ENCODE data around the gene PC. TPM values are rescaled to one million over a fixed set of nuclear protein-coding genes. Genes with fewer than 3 reads are reported as not detected.

Gene PC
- total RNA-seq, 2 experiments from 2014 or later: 8.8 to 10.1 TPM

DNA sequence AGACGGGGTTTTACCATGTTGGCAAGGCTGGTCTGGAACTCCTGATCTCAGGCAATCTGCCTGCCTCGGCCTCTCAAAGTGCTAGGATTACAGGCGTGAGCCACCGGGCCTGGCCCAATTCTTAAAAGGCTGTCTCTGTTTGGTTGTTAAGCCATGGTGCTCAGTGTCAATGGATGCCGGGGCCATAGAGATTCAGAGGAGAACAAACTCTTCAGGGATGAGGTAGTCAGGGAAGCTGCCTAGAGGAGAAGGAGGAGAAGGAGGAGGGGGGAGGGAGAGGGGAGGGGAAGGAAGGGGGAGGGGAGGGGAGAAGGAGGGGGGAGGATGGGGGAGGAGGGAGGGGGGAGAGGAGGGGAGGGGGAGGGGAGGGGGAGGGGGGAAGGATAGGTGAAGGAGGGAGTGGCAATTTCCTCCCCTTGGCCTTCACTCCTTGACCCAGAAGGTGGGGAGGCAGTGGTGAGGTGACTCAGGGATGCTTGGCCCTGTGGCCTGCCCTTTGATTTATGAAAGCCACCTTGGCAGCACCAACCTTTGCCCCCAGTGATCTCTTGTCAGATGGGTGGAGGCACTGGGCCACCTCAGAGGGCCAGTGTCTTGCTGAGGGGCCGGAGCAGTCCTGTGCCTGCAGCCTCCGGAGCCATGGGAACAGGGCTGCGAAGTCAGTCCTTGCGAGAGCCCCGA is 16.7 kb upstream of the PC start, which contains the start of gene C11orf86:
Gene C11orf86, plus strand, starts transcription at position 581 of the 681 bp plus-strand sequence. Its CDS starts 59 bp downstream, at position 640.
- Mint-ChIP-seq H3K27ac (no peak within 1 kb of the TSS), H3K9me3 (peaks cover 2% of the 10 kb centered on the region), H3K4me3 (no peak within 1 kb of the TSS), H3K36me3 (ENCODE audit: low read depth) (peaks cover 2% of the 10 kb centered on the region), H3K4me1 (peaks cover 7% of the 10 kb centered on the region), H3K27me3 (no peaks in the 10 kb centered on the region)
- DNase-seq: no peak
- ChIA-PET CTCF (interaction anchor here (1.5 kb wide), 1 partner anchor 279 kb away, joined by 3 read pairs; no protein-coding TSS in a partner anchor), POLR2A (interaction anchor here (0.7 kb wide), 1 partner anchor 72 kb away, joined by 3 read pairs; no protein-coding TSS in a partner anchor)

DNA sequence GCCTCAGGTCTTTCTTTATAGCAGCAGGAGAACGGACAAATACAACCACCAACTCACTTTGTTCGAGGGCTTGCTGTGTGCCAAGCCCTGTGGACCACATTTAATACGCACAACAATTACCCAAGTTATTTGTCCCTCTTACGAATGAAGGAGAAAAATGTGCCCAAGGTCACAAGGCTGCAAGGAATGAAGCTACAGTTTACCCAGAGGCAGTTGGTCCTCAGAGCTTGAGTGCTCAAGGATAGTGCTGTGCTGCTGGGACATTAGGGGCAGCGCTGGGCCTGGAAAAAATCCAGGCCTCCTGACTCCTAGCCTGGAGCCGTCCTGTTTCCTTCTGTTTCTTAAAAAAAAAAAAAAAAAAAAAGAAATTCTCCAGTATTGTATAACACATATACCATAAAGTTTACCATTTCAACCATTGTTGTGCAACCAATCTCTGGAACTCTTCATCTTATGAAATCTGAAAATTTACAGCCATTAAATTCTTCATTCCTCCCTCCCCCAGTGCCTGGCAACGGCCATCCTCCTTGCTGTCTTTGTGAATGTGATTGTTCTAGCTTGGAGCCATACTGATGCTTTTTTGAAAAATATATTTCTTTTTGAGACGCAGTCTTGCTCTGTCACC is 15.9 kb upstream of the PC start:
- ChIA-PET POLR2A (interaction anchor here (0.7 kb wide), 1 partner anchor 73 kb away, joined by 3 read pairs; no protein-coding TSS in a partner anchor), CTCF (interaction anchor here (1.5 kb wide), 1 partner anchor 15 kb away, joined by 3 read pairs; no protein-coding TSS in a partner anchor)
- no peak for DNase-seq
- Mint-ChIP-seq H3K9me3 (no peaks in the 10 kb centered on the region), H3K4me1 (peaks cover 7% of the 10 kb centered on the region), H3K27me3 (no peaks in the 10 kb centered on the region), H3K4me3 (no peak overlapping the region), H3K27ac (no peak overlapping the region), H3K36me3 (ENCODE audit: low read depth) (no peaks in the 10 kb centered on the region)

DNA sequence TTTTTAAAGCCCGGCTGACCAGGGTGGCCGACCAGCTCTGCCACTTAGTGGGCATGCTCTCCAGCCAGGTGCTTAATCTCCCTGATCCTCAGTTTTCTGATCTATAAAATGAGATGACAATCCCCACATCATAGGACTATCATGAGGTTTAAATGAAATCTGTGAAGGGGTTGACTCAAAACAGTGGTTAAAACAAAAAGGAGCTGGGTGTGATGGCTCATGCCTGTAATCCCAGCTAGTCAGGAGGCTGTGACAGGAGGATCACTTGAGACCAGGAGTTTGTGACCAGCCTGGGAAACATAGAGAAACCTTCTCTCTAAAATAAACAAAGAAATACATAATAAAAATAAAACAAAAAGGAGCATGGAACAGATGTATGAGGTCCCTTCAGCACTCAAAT is 13.3 kb upstream of the PC start:
- Mint-ChIP-seq H3K4me1 (peaks cover 15% of the 10 kb centered on the region), H3K27me3 (no peaks in the 10 kb centered on the region), H3K36me3 (ENCODE audit: low read depth) (no peaks in the 10 kb centered on the region), H3K9me3 (no peaks in the 10 kb centered on the region), H3K27ac (no peak overlapping the region), H3K4me3 (no peak overlapping the region)
- DNase-seq: no peak
- POLR2A ChIA-PET: no interaction called here
- CTCF ChIA-PET: interaction anchor here (0.6 to 1.0 kb wide), 3 partner anchors 13 to 1973 kb away, joined by 3 to 5 read pairs (median 3); partner anchors contain the start of gene PC

DNA sequence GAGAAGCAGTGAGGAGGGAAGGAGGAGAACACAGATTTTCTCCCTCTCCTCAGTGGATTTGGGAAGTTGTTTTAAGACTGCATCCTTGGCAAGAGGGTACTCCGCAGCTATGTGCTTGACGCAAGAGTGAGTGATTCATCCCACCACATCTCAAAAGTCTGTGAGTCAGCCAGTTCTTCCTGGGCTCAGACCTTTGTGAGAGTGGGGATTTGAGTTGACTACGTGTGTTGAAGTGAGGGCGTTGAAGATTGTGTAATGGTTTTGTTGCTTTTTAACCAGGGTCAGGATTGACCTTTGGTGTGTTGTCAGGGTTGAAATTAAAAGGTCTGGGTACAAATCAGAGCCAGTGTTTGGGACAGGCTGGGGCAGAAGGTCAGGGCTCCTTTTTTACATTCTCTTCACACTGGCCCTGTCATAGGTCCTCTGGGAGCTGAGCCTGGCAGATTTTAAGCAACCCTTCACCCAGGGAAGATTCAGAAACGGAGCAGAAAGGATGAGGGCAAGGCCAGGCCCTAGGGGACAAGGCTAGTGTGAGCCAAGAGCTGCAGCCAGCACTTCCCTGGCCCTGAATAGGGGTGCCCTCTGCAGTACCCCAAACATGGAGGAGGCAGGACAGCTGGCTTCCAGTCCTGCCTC is 12.7 kb upstream of the PC start:
- CTCF ChIA-PET: interaction anchor here (1.0 to 1.2 kb wide), 2 partner anchors 12 kb away, joined by 4 to 5 read pairs; partner anchors contain the start of gene PC
- POLR2A ChIA-PET: no interaction called here
- no peak for DNase-seq
- no peaks in the 10 kb centered on the region for H3K36me3 Mint-ChIP-seq (ENCODE audit: low read depth)
- H3K27me3 Mint-ChIP-seq: peaks cover 2% of the 10 kb centered on the region
- H3K4me1 Mint-ChIP-seq: peaks cover 15% of the 10 kb centered on the region
- no peak overlapping the region for H3K4me3 Mint-ChIP-seq
- H3K27ac Mint-ChIP-seq: peak overlapping the region; percentile 38
- no peaks in the 10 kb centered on the region for H3K9me3 Mint-ChIP-seq

DNA sequence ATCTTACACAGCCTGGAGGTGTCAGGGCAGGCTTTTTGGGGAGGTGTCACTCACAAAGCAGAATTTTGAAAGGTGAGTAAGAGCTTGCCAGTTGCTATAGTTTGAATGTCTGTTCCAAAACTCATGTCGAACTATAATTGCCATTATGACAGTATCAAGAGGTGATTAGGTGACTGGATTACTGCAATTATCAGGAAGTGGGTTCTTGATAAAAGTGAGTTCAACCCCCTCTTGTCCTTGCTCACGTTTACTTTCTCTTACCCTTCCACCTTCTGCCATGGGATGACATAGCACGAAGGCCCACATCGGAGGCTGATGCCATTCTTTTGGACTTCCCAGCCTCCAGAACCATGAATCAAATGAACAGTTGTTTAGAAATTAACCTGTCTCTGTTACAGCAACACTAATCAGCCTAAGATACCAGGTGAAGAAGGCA is 12.2 kb upstream of the PC start:
- H3K4me3 Mint-ChIP-seq: no peak overlapping the region
- H3K4me1 Mint-ChIP-seq: peaks cover 15% of the 10 kb centered on the region
- POLR2A ChIA-PET: no interaction called here
- H3K36me3 Mint-ChIP-seq (ENCODE audit: low read depth): no peaks in the 10 kb centered on the region
- H3K27ac Mint-ChIP-seq: peak overlapping the region; percentile 38
- H3K27me3 Mint-ChIP-seq: peaks cover 3% of the 10 kb centered on the region
- CTCF ChIA-PET: interaction anchor here (1.2 kb wide), 1 partner anchor 11 kb away, joined by 4 read pairs; no protein-coding TSS in a partner anchor
- no peak for DNase-seq
- no peaks in the 10 kb centered on the region for H3K9me3 Mint-ChIP-seq

DNA sequence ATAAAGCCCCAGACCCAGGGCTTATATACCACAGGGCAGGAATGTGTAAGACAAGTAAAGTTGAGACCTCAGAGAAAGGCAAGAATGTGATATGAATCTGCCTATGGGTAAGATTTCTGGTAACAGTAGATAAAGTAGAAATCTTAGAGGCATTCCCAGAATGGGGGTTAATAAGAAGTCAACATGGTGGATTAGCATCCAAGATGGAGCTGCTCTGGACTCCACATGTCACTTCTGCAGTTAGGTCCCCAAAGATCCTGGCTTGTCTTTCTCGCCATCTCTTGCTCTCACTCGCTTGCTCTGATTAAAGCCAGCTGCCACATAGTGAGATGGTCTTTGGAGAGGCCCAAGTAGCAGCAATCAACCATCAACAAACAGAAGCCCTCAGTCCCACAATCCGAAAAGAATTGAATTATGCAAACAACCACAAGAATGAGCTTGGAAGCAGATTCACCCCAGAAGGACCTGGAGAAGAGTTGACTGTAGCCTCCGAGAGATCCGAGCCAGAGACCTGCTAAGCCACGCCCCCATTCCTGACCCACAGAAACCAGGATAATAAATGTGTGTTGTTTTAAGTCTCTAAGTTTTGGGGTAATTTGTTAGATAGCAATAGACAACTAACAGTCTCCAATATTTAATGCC is 11.5 kb upstream of the PC start:
- H3K9me3 Mint-ChIP-seq: no peaks in the 10 kb centered on the region
- H3K4me1 Mint-ChIP-seq: peaks cover 15% of the 10 kb centered on the region
- ChIA-PET POLR2A (no interaction called here), CTCF (interaction anchor here (1.2 to 1.6 kb wide), 2 partner anchors 10 to 13 kb away, joined by 4 read pairs; no protein-coding TSS in a partner anchor)
- H3K27me3 Mint-ChIP-seq: peaks cover 3% of the 10 kb centered on the region
- no peaks in the 10 kb centered on the region for H3K36me3 Mint-ChIP-seq (ENCODE audit: low read depth)
- no peak for DNase-seq
- H3K27ac Mint-ChIP-seq: no peak overlapping the region
- no peak overlapping the region for H3K4me3 Mint-ChIP-seq

DNA sequence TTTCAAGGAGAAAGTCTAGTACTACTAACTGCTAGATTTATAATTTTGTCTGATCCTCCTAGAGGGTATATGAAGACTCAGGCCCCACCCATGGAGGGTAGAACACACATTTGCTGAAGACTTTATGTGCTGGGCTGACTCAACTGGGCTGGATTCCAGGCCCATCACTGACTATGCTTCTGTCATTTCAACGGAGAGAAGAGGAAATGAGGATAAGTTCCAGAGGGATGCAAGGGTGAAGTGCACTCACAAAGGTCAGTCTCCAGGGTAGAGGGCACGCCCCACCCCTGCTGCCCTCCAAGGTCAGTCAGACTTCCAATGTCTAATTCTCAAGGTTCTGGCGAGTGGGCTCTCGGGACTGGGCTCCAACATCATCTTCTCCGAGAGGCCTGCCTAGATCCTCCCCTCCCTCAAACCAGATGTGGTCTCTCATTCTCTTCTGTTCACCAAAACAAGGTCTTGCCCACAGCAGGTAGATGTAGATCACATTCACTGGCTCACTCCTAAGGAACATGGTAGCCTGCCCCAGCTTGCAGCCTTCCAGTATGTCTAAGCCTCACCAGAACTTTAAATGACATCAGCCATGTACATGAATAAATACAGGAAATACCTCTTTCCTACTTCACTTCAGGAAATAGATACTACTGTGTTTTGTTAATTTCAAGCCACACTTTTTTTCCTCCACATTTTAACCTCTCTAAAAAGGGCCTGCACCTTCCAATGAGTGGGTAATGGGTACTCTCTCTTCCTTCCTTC is 9.7 kb upstream of the PC start:
- Mint-ChIP-seq H3K4me3 (no peak overlapping the region), H3K9me3 (no peaks in the 10 kb centered on the region), H3K27me3 (peaks cover 3% of the 10 kb centered on the region), H3K27ac (no peak overlapping the region), H3K36me3 (ENCODE audit: low read depth) (no peaks in the 10 kb centered on the region), H3K4me1 (peaks cover 15% of the 10 kb centered on the region)
- POLR2A ChIA-PET: interaction anchor here (0.7 kb wide), 3 partner anchors 14 to 222 kb away, joined by 3 to 12 read pairs (median 9); no protein-coding TSS in a partner anchor
- no peak for DNase-seq
- CTCF ChIA-PET: interaction anchor here (0.7 to 1.6 kb wide), 2 partner anchors 11 to 235 kb away, joined by 3 to 4 read pairs; no protein-coding TSS in a partner anchor

DNA sequence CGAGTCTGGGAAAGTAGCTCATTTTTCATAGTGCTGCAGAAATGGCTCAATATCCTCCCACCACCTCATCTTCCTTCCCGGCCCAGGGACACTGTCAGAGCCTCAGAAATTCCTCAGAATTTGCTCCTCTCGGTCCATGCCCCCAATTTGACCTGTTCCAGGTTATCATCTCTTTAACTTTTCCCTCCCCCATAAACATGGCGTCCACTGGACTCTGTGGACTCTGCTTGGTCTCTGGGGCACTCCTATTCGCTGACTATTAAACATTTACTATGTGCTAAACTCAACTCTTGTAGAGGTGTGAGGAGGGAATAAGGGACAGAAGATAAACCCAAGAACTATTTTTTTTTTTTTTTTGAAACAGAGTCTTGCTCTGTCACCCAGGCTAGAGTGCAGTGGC is 8.2 kb upstream of the PC start:
- DNase-seq: no peak
- POLR2A ChIA-PET: no interaction called here
- H3K4me3 Mint-ChIP-seq: no peak overlapping the region
- no peaks in the 10 kb centered on the region for H3K36me3 Mint-ChIP-seq (ENCODE audit: low read depth)
- H3K9me3 Mint-ChIP-seq: no peaks in the 10 kb centered on the region
- no peak overlapping the region for H3K27ac Mint-ChIP-seq
- peaks cover 3% of the 10 kb centered on the region for H3K27me3 Mint-ChIP-seq
- CTCF ChIA-PET: interaction anchor here (0.7 kb wide), 1 partner anchor 38 kb away, joined by 4 read pairs; no protein-coding TSS in a partner anchor
- H3K4me1 Mint-ChIP-seq: peaks cover 15% of the 10 kb centered on the region

DNA sequence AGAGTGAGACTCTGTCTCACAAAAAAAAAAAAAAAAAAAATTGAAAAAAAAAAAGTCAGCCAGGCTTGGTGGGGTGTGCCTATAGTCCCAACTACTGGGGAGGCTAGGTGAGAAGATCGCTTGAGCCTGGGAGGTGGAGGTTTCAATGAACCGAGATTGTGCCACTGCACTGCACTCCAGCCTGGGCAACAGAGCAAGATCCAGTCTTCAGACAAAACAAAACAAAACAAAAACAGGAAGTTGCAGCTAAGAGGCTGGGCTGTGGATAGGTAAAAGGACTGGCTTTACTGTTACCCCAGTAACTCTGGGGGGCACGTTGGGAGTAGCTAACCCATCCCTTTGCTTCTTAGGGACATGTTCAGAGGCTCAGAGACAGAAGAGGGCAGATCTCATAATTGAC is 6.3 kb upstream of the PC start:
- ChIA-PET POLR2A (no interaction called here), CTCF (interaction anchor here (0.7 kb wide), 1 partner anchor 29 kb away, joined by 3 read pairs; no protein-coding TSS in a partner anchor)
- DNase-seq: no peak
- Mint-ChIP-seq H3K27me3 (peaks cover 6% of the 10 kb centered on the region), H3K4me3 (no peak overlapping the region), H3K36me3 (ENCODE audit: low read depth) (no peaks in the 10 kb centered on the region), H3K27ac (no peak overlapping the region), H3K4me1 (peaks cover 12% of the 10 kb centered on the region), H3K9me3 (no peaks in the 10 kb centered on the region)

DNA sequence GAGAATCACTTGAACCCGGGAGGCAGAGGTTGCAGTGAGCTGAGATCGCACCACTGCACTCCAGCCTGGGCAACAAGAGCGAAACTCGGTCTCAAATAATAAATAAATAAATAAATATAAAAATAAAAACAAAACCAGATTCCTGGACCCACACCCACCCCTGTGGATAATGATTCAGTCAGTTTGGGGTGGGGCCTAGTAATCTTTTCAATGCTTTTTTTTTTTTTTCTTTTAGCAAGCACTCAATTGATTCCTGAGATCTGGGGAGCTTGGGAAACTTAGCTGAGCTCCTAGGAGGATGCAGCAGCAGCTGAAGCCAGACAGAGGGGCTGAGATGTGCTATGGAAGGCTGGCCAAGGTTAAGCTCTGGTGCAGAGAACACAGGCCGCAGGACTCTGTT is 4.6 kb upstream of the PC start:
- H3K27me3 Mint-ChIP-seq: peaks cover 12% of the 10 kb centered on the region
- DNase-seq: no peak
- H3K27ac Mint-ChIP-seq: no peak overlapping the region
- no peaks in the 10 kb centered on the region for H3K36me3 Mint-ChIP-seq (ENCODE audit: low read depth)
- CTCF ChIA-PET: interaction anchor here (0.6 to 1.5 kb wide), 3 partner anchors 11 to 239 kb away, joined by 3 to 8 read pairs (median 3); no protein-coding TSS in a partner anchor
- peaks cover 14% of the 10 kb centered on the region for H3K4me1 Mint-ChIP-seq
- peaks cover 3% of the 10 kb centered on the region for H3K9me3 Mint-ChIP-seq
- H3K4me3 Mint-ChIP-seq: no peak overlapping the region
- POLR2A ChIA-PET: no interaction called here

DNA sequence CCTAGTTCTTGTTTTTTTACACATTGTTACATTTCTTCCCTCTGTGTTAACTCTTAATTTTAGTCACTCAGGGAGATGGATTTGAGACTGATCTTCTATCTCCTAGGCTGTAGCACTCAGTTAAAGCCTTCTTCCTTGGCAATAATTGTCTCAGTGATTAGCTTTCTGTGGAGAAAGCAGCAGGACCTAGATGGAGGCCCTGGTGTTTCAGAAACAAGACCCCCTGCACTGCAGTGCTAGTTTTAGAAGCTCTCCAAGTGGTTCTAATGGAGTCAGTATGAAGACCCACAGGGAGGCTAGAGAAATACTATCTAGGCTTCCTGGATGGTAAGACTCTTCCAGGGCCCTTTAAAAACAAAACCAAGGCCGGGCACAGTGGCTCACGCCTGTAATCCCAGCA is 4.1 kb upstream of the PC start:
- ChIA-PET CTCF (interaction anchor here (1.5 kb wide), 1 partner anchor 11 kb away, joined by 3 read pairs; no protein-coding TSS in a partner anchor), POLR2A (no interaction called here)
- peaks cover 12% of the 10 kb centered on the region for H3K27me3 Mint-ChIP-seq
- peaks cover 3% of the 10 kb centered on the region for H3K9me3 Mint-ChIP-seq
- H3K4me1 Mint-ChIP-seq: peaks cover 17% of the 10 kb centered on the region
- no peak for DNase-seq
- H3K4me3 Mint-ChIP-seq: no peak overlapping the region
- no peak overlapping the region for H3K27ac Mint-ChIP-seq
- H3K36me3 Mint-ChIP-seq (ENCODE audit: low read depth): no peaks in the 10 kb centered on the region
